ENCODE measurements around the gene LAD1. TPM values are rescaled to one million over a fixed set of nuclear protein-coding genes. Genes with fewer than 3 reads are reported as not detected.

The LAD1 gene
- total RNA-seq, 1 donor from 2014 or later = 0.17 TPM

GRCh38 chr1:201361652-201362504 is 37.2 kb downstream of the LAD1 start:
- Mint-ChIP-seq H3K27ac (ENCODE audit: unreplicated experiment) (no peak overlapping the region), H3K9me3 (ENCODE audit: low read depth) (no peaks in the 10 kb centered on the region), H3K27me3 (ENCODE audit: low read depth) (peaks cover 4% of the 10 kb centered on the region), H3K36me3 (ENCODE audit: low read depth) (no peaks in the 10 kb centered on the region), H3K4me3 (ENCODE audit: unreplicated experiment) (no peak overlapping the region), H3K4me1 (ENCODE audit: low read depth) (peaks cover 12% of the 10 kb centered on the region)
- DNase-seq (ENCODE audit: low spot score) = peak; percentile 81
- TF ChIP-seq CTCF (IDR thresholded peaks at IDR 0.05) = peak; percentile 96

- Mint-ChIP-seq H3K36me3 (ENCODE audit: low read depth) (no peaks in the 10 kb centered on the region), H3K4me3 (ENCODE audit: unreplicated experiment) (no peak overlapping the region), H3K9me3 (ENCODE audit: low read depth) (no peaks in the 10 kb centered on the region), H3K27me3 (ENCODE audit: low read depth) (peaks cover 4% of the 10 kb centered on the region), H3K27ac (ENCODE audit: unreplicated experiment) (no peak overlapping the region), H3K4me1 (ENCODE audit: low read depth) (peaks cover 12% of the 10 kb centered on the region)
- DNase-seq (ENCODE audit: low spot score) = peak; percentile 86
- TF ChIP-seq CTCF (IDR thresholded peaks at IDR 0.05) = no peak
These were observed 38.0 kb downstream of the LAD1 start for GRCh38 chr1:201360901-201361651.

- DNase-seq (ENCODE audit: low spot score) = peak; percentile 46
- no peaks in the 10 kb centered on the region for H3K9me3 Mint-ChIP-seq (ENCODE audit: low read depth)
- peaks cover 4% of the 10 kb centered on the region for H3K27me3 Mint-ChIP-seq (ENCODE audit: low read depth)
- H3K4me1 Mint-ChIP-seq (ENCODE audit: low read depth) = peaks cover 12% of the 10 kb centered on the region
- no peak overlapping the region for H3K4me3 Mint-ChIP-seq (ENCODE audit: unreplicated experiment)
- no peaks in the 10 kb centered on the region for H3K36me3 Mint-ChIP-seq (ENCODE audit: low read depth)
- no peak overlapping the region for H3K27ac Mint-ChIP-seq (ENCODE audit: unreplicated experiment)
- TF ChIP-seq CTCF (IDR thresholded peaks at IDR 0.05) = no peak
These were observed 38.6 kb downstream of the LAD1 start for GRCh38 chr1:201360486-201360885.

- no peak for TF ChIP-seq CTCF (IDR thresholded peaks at IDR 0.05)
- H3K4me1 Mint-ChIP-seq (ENCODE audit: low read depth) = peaks cover 12% of the 10 kb centered on the region
These were observed 39.3 kb downstream of the LAD1 start for GRCh38 chr1:201359873-201360210.

GRCh38 chr1:201359031-201359872 is 39.9 kb downstream of the LAD1 start:
- H3K27ac Mint-ChIP-seq (ENCODE audit: unreplicated experiment) = no peak overlapping the region
- H3K27me3 Mint-ChIP-seq (ENCODE audit: low read depth) = peaks cover 4% of the 10 kb centered on the region
- H3K36me3 Mint-ChIP-seq (ENCODE audit: low read depth) = no peaks in the 10 kb centered on the region

More at GRCh38 chr1:201359873-201360210, 39.3 kb downstream of the LAD1 start:
- peak; percentile 66 for DNase-seq (ENCODE audit: low spot score)
- Mint-ChIP-seq H3K9me3 (ENCODE audit: low read depth) (no peaks in the 10 kb centered on the region), H3K27me3 (ENCODE audit: low read depth) (peaks cover 4% of the 10 kb centered on the region), H3K4me3 (ENCODE audit: unreplicated experiment) (no peak overlapping the region), H3K36me3 (ENCODE audit: low read depth) (no peaks in the 10 kb centered on the region), H3K27ac (ENCODE audit: unreplicated experiment) (no peak overlapping the region)

More at GRCh38 chr1:201359031-201359872, 39.9 kb downstream of the LAD1 start:
- H3K4me3 Mint-ChIP-seq (ENCODE audit: unreplicated experiment) = no peak overlapping the region
- H3K9me3 Mint-ChIP-seq (ENCODE audit: low read depth) = no peaks in the 10 kb centered on the region
- peak; percentile 86 for DNase-seq (ENCODE audit: low spot score)
- TF ChIP-seq CTCF (IDR thresholded peaks at IDR 0.05) = no peak
- H3K4me1 Mint-ChIP-seq (ENCODE audit: low read depth) = peaks cover 12% of the 10 kb centered on the region

Data from chondrocyte (in vitro differentiated cells).